K562 (cell line): ENCODE data around the gene PLEKHM2. TPM values are rescaled to one million over a fixed set of nuclear protein-coding genes. Genes with fewer than 3 reads are reported as not detected.

Source experiments
- ATAC-seq: fragments of 200-7000 bp; cut with Tn5 transposase; 3 replicates; pipeline ENCODE4 v1.9.1; 2020; ENCODE audit warnings: moderate library complexity
- BruUV-seq: library from RNA; stranded (reverse); fragments of 400-500 nt; replicated peaks from 2 replicates; lab custom pipeline; 2021; lab: Mats Ljungman, UMichigan
- CTCF ChIA-PET: fragments of 300-600 bp; formaldehyde crosslinking; extraction: SDS; loops from one replicate; lab custom pipeline; 2021; ENCODE audit warnings: low intra/inter-chr PET ratio; lab: Yijun Ruan, JAX
- POLR2A ChIA-PET: fragments of 300-600, 350-650 bp; sonication (Branson Sonifier 250); formaldehyde crosslinking; extraction: SDS; loops from one replicate; lab custom pipeline; 2021; ENCODE audit warnings: antibody characterized with exemption, inconsistent platforms; lab: Yijun Ruan, JAX
- DNase-seq, 4 experiments: peaks; one replicate each; pipeline versions ENCODE4 v3.0.0 to v3.0.0-alpha.2; 2011 to 2018; ENCODE audit warnings: low spot score in 3 of 4, mixed read lengths in 3 of 4; ENCODE audit errors: extremely low read depth in 1 of 4
- FAIRE-seq: peaks from 2 replicates; lab custom pipeline; 2011; peaks lifted over from hg19 to GRCh38; lab: Jason Lieb, UNC
- H2AFZ ChIP-seq: 2 replicates; pipeline ENCODE4 v1.6.0; 2011; ENCODE audit warnings: low read depth, low read length, control low read depth, inconsistent platforms
- H3K27ac ChIP-seq: fragments of 200-600 bp; 3 replicates; pipeline ENCODE4 v1.8.0; 2011; ENCODE audit warnings: low read depth, mild to moderate bottlenecking, control low read depth, inconsistent platforms, low read length, moderate library complexity, mixed read lengths; ENCODE audit errors: extremely low read depth
- H3K27me3 ChIP-seq, 2 experiments: fragments of 300-600 bp in 1 of 2; 2 replicates in 1 of 2; 3 replicates in 1 of 2; pipeline versions ENCODE4 v1.6.0 to v1.8.0; 2011; ENCODE audit warnings: inconsistent platforms in 2 of 2, low read length in 2 of 2, mild to moderate bottlenecking in 1 of 2, mixed read lengths in 1 of 2, moderate library complexity in 1 of 2; ENCODE audit not compliant: control insufficient read depth in 2 of 2, insufficient read depth in 2 of 2
- H3K36me3 ChIP-seq: fragments of 300-600 bp; 3 replicates; pipeline ENCODE4 v1.8.0; 2011; ENCODE audit warnings: mild to moderate bottlenecking, low read length, inconsistent platforms; ENCODE audit not compliant: control insufficient read depth, insufficient read depth
- H3K4me1 ChIP-seq, 2 experiments: fragments of 200-600 bp in 1 of 2; replicated peaks in 1 of 2; 2 replicates in 1 of 2; 3 replicates in 1 of 2; pipeline versions ENCODE4 v1.5.1 to v1.8.0; 2011; ENCODE audit warnings: inconsistent platforms in 2 of 2, low read length in 2 of 2, mild to moderate bottlenecking in 1 of 2, mixed read lengths in 1 of 2, moderate library complexity in 1 of 2; ENCODE audit not compliant: control insufficient read depth in 2 of 2, insufficient read depth in 2 of 2
- H3K4me2 ChIP-seq: 2 replicates; pipeline ENCODE4 v1.6.1; 2011; ENCODE audit warnings: low read length, control low read depth, inconsistent platforms, mixed read lengths; ENCODE audit not compliant: insufficient read depth
- H3K4me3 ChIP-seq: fragments of 200-600 bp; sonication (generic), shearing (Covaris generic); 2 replicates; pipeline ENCODE4 v1.5.1; 2016; ENCODE audit warnings: control low read depth, inconsistent platforms
- H3K79me2 ChIP-seq: fragments of 200-600 bp; 3 replicates; pipeline ENCODE4 v1.8.0; 2011; ENCODE audit warnings: low read length, inconsistent platforms; ENCODE audit not compliant: control insufficient read depth, insufficient read depth
- H3K9ac ChIP-seq, 2 experiments: 2 replicates each; pipeline versions ENCODE4 v1.6.0 to v1.6.1; 2011; ENCODE audit warnings: low read depth in 2 of 2, low read length in 2 of 2, control low read depth in 1 of 2, inconsistent platforms in 1 of 2, mild to moderate bottlenecking in 1 of 2, mixed read lengths in 1 of 2; ENCODE audit not compliant: insufficient read depth in 1 of 2
- H3K9me1 ChIP-seq: one replicate; pipeline ENCODE4 v1.6.0; 2011; ENCODE audit warnings: inconsistent platforms, mild to moderate bottlenecking, low read length, moderate library complexity; ENCODE audit not compliant: control insufficient read depth, insufficient read depth
- H3K9me3 ChIP-seq: replicated peaks from 2 replicates; pipeline ENCODE4 v1.5.1; 2011; ENCODE audit warnings: low read depth, low read length, inconsistent platforms; ENCODE audit not compliant: control insufficient read depth, insufficient read depth
- H4K20me1 ChIP-seq: replicated peaks from 2 replicates; pipeline ENCODE4 v1.6.1; 2011; ENCODE audit warnings: low read length, inconsistent platforms, mixed read lengths; ENCODE audit not compliant: control insufficient read depth, insufficient read depth
- EGR1 ChIP-seq: fragments of 450-650 bp; conservative IDR thresholded peaks from 2 replicates; pipeline ENCODE4 v1.6.1; 2017; ENCODE audit warnings: mild to moderate bottlenecking
- U2AF1 ChIP-seq: fragments of 200-400 bp; formaldehyde crosslinking; optimal IDR thresholded peaks from 2 replicates; pipeline ENCODE3; 2017; ENCODE audit warnings: mild to moderate bottlenecking, low read depth, low read length, moderate library complexity
- ZNF133 ChIP-seq: fragments of 250-450 bp; sonication (Bioruptor Pico); IDR thresholded peaks from 2 replicates; pipeline ENCODE4 v1.4.0; 2020; ENCODE audit warnings: mild to moderate bottlenecking
- WGBS: fragments of 100-300 bp; shearing (Covaris generic); methylation state at CpG from one replicate; pipeline ENCODE4 v1.1.6; 2016; ENCODE audit warnings: low coverage, mixed read lengths; ENCODE audit not compliant: insufficient coverage; ENCODE audit errors: missing lambda C conversion rate; 5-methylcytosine and 5-hydroxymethylcytosine counted together
- in situ Hi-C: fragments of 300-500 bp; cut with MboI; formaldehyde crosslinking; loops from 4 replicates; pipeline ENCODE4 v1.15.0; 2018; ENCODE audit warnings: inconsistent platforms, mixed read lengths
- intact Hi-C: fragments of 100-400 bp; cut with micrococcal nuclease; formaldehyde crosslinking; loops from 2 replicates; pipeline ENCODE4 v1.14.2; 2022
- polyA plus RNA-seq, 8 experiments: library from polyadenylated mRNA; depleted of rRNA in 4 of 8; stranded (reverse) in 5 of 8; unstranded in 3 of 8; fragments of >200 nt; fragmentation: Nextera tagmentation in 2 of 8; fragmentation: Illumina TruSeq in 1 of 8; extraction: Ambion mirVana in 2 of 8; extraction: Trizol in 1 of 8; gene quantifications; 2 replicates each; pipeline versions ENCODE4 v1.2.1 to v1.2.3, GENCODE V29; 2011 to 2014; ENCODE audit warnings: inconsistent platforms in 1 of 8, missing spikeins in 1 of 8
- total RNA-seq, 7 experiments: library from RNA; depleted of rRNA in 6 of 7; stranded (reverse); fragments of >200 nt in 6 of 7; fragmentation: Illumina TruSeq in 2 of 7; extraction: Trizol in 2 of 7; gene quantifications; 2 replicates each; pipeline versions ENCODE4 v1.2.1 to v1.2.3, GENCODE V29; 2011 to 2021; ENCODE audit warnings: low replicate concordance in 1 of 7
- TF ChIP-seq, protein P1 (sequence below): sonication (generic); formaldehyde crosslinking; IDR thresholded peaks from 2 replicates; pipeline ENCODE4 v1.8.0; 2022; ENCODE audit warnings: missing genetic modification reagents, mild to moderate bottlenecking, moderate library complexity, borderline replicate concordance

The PLEKHM2 gene
- total and polyA plus RNA-seq, 9 of the 15 experiments (the other 6 are each of a cell fraction or from before 2014, with no cell fraction given), result 0.27 to 63.7 (median 33.2) TPM

DNA sequence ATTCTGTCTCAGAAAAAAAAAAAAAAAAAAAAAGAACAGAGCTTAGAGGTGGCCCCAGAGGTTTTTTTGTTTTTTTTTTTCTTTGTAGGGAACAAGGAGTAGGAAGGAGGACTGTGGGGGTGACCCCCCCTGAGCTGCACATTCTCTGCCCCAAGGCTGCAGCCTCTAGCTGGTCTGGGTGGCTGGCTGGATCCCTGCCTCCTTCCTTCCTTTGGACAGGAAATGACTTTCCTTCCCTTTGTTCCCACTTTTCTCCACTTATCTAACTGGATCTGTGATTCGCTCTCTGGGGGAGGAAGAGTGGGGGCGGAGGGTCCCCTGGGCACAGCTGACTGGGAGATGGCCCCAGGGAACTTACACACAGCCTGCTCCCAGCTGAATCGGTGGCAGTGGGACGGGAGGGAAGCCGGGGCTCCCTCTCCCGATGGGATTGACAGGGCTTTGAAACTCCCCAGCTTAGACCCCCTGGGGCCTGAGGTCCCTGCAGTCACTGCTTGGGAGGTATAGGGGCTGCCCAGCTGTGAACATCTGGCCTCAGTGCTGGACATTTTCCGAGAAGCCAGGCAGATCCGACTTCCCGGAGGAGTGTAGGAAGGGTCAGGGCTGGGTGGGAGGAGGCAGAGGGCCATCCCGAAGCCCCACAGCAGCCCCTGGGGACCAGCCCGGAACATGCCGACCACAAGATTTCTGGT, 76.5 kb downstream of the PLEKHM2 start:
- Histone ChIP-seq H3K4me3 (no peak overlapping the region), H3K27me3 (peaks cover 28 to 75% of the 10 kb centered on the region in 2 experiments; a peak in 4 of 5 replicates), H3K4me1 (peaks cover 15 to 52% of the 10 kb centered on the region in 2 experiments; a peak in 4 of 5 replicates), H3K27ac (no peak overlapping the region), H2AFZ (no peak overlapping the region), H3K4me2 (no peak overlapping the region), H3K9me3 (no peaks in the 10 kb centered on the region), H3K9me1 (no peaks in the 10 kb centered on the region), H3K36me3 (no peaks in the 10 kb centered on the region), H4K20me1 (peaks cover 12% of the 10 kb centered on the region), H3K79me2 (no peaks in the 10 kb centered on the region), H3K9ac (peak overlapping the region in 1 of 2 experiments; percentile 18; a peak in 1 of 4 replicates)
- ATAC-seq (no peak), DNase-seq (peak in 1 of 4 experiments; percentile 38), FAIRE-seq (no peak)
- TF ChIP-seq ZNF133 (CRISPR knock-in tag), result no peak
- TF ChIP-seq U2AF1, result no peak
- TF ChIP-seq EGR1, result peak; percentile 71
- TF ChIP-seq, protein P1, sequence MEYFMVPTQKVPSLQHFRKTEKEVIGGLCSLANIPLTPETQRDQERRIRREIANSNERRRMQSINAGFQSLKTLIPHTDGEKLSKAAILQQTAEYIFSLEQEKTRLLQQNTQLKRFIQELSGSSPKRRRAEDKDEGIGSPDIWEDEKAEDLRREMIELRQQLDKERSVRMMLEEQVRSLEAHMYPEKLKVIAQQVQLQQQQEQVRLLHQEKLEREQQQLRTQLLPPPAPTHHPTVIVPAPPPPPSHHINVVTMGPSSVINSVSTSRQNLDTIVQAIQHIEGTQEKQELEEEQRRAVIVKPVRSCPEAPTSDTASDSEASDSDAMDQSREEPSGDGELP, result peak; percentile 31; the same call in 1 of the 2 replicates
- in situ Hi-C loops (no loop called here), intact Hi-C loops (no loop called here)
- BruUV-seq, result no TSS peak
- CTCF ChIA-PET, result no interaction called here
- WGBS, result 2% methylated on average over 12 of the region's 12 CpGs
- POLR2A ChIA-PET, result interaction anchor here (0.6 to 1.6 kb wide), 3 partner anchors 14 to 555 kb away, joined by 3 to 5 read pairs (median 5); no protein-coding TSS in a partner anchor
